Vagina (tissue), 2 donors: ENCODE data around the gene MAB21L3.

Experiments
- POLR2A ChIP-seq, 2 donors: fragments of 450-650 bp; IDR thresholded peaks; one replicate each; pipeline ENCODE4 v1.6.1; 2017; ENCODE audit warnings: antibody characterized with exemption in 2 of 2, mild to moderate bottlenecking in 2 of 2, moderate library complexity in 2 of 2
- POLR2AphosphoS5 ChIP-seq, 2 donors: sonication (generic); formaldehyde crosslinking; IDR thresholded peaks; one replicate each; pipeline ENCODE4 v1.9.0; 2017; ENCODE audit warnings: antibody characterized with exemption in 2 of 2, mild to moderate bottlenecking in 2 of 2, low read depth in 1 of 2; ENCODE audit not compliant: insufficient read depth in 1 of 2
- TF ChIP-seq, protein P1 (sequence below), 3 experiments: fragments of 450-650 bp in 2 of 3; fragments of 200-600 bp in 1 of 3; sonication (generic) in 1 of 3; IDR thresholded peaks; one replicate each; pipeline ENCODE4 v1.5.1; 2017 to 2019; ENCODE audit warnings: antibody characterized with exemption in 3 of 3, mild to moderate bottlenecking in 2 of 3, moderate library complexity in 2 of 3

DNA sequence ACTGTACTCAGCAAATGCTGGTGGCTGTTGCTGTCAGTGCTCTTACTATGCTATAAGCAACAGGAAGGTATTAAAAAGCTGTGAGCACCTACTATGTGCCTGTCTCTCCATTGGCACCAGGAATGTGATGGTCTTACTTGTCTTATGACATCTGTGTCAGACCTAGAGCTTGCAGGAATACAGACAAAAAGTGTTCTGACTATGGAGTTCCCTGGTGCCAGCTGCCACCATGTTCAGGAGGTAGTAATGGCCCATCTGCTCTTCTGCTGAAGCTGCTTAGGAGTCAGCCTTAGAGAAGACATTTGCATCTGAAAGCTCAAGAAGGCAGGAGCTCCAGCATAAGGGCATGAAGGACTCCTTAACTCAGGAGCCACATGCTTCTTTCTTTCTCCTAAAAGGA lies 52.3 kb downstream of the MAB21L3 start:
- TF ChIP-seq, protein P1, sequence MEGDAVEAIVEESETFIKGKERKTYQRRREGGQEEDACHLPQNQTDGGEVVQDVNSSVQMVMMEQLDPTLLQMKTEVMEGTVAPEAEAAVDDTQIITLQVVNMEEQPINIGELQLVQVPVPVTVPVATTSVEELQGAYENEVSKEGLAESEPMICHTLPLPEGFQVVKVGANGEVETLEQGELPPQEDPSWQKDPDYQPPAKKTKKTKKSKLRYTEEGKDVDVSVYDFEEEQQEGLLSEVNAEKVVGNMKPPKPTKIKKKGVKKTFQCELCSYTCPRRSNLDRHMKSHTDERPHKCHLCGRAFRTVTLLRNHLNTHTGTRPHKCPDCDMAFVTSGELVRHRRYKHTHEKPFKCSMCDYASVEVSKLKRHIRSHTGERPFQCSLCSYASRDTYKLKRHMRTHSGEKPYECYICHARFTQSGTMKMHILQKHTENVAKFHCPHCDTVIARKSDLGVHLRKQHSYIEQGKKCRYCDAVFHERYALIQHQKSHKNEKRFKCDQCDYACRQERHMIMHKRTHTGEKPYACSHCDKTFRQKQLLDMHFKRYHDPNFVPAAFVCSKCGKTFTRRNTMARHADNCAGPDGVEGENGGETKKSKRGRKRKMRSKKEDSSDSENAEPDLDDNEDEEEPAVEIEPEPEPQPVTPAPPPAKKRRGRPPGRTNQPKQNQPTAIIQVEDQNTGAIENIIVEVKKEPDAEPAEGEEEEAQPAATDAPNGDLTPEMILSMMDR (IDR thresholded peaks at IDR 0.05) = no peak
- no peak for TF ChIP-seq POLR2A (IDR thresholded peaks at IDR 0.05)
- no peak for TF ChIP-seq POLR2AphosphoS5 (IDR thresholded peaks at IDR 0.05; ENCODE audit: insufficient read depth in 1 of 2, low read depth in 1 of 2)
